Keratinocyte (primary cell): Measurements from ENCODE around the gene NUP85.

Experiments
- EZH2 ChIP-seq: IDR thresholded peaks from one replicate; pipeline ENCODE4 v1.6.1; 2012; ENCODE audit warnings: inconsistent platforms, mild to moderate bottlenecking, low read length, moderate library complexity
- TF ChIP-seq, protein P1 (sequence below), 3 experiments: IDR thresholded peaks in 1 of 3; conservative IDR thresholded peaks in 1 of 3; optimal IDR thresholded peaks in 1 of 3; 2 replicates in 2 of 3; 3 replicates in 1 of 3; pipeline versions ENCODE3 to v1.5.1; 2011; ENCODE audit warnings: low read length in 3 of 3, mild to moderate bottlenecking in 3 of 3, moderate library complexity in 2 of 3, control low read depth in 1 of 3, inconsistent platforms in 1 of 3; ENCODE audit not compliant: insufficient read depth in 2 of 3; ENCODE audit errors: extremely low read depth in 1 of 3

GRCh38 chr17:75242461-75243042, 37.1 kb downstream of the NUP85 start:
- TF ChIP-seq, protein P1, sequence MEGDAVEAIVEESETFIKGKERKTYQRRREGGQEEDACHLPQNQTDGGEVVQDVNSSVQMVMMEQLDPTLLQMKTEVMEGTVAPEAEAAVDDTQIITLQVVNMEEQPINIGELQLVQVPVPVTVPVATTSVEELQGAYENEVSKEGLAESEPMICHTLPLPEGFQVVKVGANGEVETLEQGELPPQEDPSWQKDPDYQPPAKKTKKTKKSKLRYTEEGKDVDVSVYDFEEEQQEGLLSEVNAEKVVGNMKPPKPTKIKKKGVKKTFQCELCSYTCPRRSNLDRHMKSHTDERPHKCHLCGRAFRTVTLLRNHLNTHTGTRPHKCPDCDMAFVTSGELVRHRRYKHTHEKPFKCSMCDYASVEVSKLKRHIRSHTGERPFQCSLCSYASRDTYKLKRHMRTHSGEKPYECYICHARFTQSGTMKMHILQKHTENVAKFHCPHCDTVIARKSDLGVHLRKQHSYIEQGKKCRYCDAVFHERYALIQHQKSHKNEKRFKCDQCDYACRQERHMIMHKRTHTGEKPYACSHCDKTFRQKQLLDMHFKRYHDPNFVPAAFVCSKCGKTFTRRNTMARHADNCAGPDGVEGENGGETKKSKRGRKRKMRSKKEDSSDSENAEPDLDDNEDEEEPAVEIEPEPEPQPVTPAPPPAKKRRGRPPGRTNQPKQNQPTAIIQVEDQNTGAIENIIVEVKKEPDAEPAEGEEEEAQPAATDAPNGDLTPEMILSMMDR (optimal IDR thresholded peaks at IDR 0.05 in 1 of 3, IDR thresholded peaks at IDR 0.05 in 1 of 3, conservative IDR thresholded peaks at IDR 0.05 in 1 of 3; ENCODE audit: extremely low read depth in 1 of 3, insufficient read depth in 2 of 3, low read length in 3 of 3), result no peak
- no peak for TF ChIP-seq EZH2
